Liver (tissue), 9 donors: Measurements from ENCODE around the gene GAS7. TPM values are rescaled to one million over a fixed set of nuclear protein-coding genes. Genes with fewer than 3 reads are reported as not detected.

Experiments used
- DNase-seq: peaks from one replicate; pipeline ENCODE4 v3.0.0-alpha.2; 2017; ENCODE audit warnings: low spot score
- H3K27ac ChIP-seq, 2 donors: one replicate each; pipeline ENCODE4 v1.7.0; 2013; ENCODE audit warnings: inconsistent platforms in 2 of 2, low read length in 2 of 2, control low read depth in 1 of 2, low read depth in 1 of 2, mild to moderate bottlenecking in 1 of 2
- H3K27me3 ChIP-seq, 4 donors: one replicate each; pipeline versions ENCODE4 v1.6.1 to v1.7.0; 2013; ENCODE audit warnings: low read length in 3 of 4, inconsistent platforms in 1 of 4, mild to moderate bottlenecking in 1 of 4, moderate library complexity in 1 of 4; ENCODE audit not compliant: control insufficient read depth in 4 of 4, insufficient read depth in 4 of 4
- H3K36me3 ChIP-seq, 4 donors: one replicate each; pipeline versions ENCODE4 v1.6.1 to v1.7.0; 2013; ENCODE audit warnings: low read length in 3 of 4, mild to moderate bottlenecking in 3 of 4, low read depth in 1 of 4, moderate library complexity in 1 of 4; ENCODE audit not compliant: control insufficient read depth in 4 of 4, insufficient read depth in 3 of 4
- H3K4me1 ChIP-seq, 4 donors: one replicate each; pipeline versions ENCODE4 v1.6.1 to v1.7.0; 2013; ENCODE audit warnings: low read length in 3 of 4, mild to moderate bottlenecking in 3 of 4, moderate library complexity in 1 of 4; ENCODE audit not compliant: control insufficient read depth in 4 of 4, insufficient read depth in 4 of 4
- H3K4me3 ChIP-seq, 3 donors: one replicate each; pipeline versions ENCODE4 v1.6.1 to v1.7.0; 2013; ENCODE audit warnings: low read length in 3 of 3, control low read depth in 1 of 3, low read depth in 1 of 3, mild to moderate bottlenecking in 1 of 3
- H3K9ac ChIP-seq, 2 donors: one replicate each; pipeline ENCODE4 v1.7.0; 2013; ENCODE audit warnings: low read length in 2 of 2, mild to moderate bottlenecking in 2 of 2, moderate library complexity in 2 of 2, control low read depth in 1 of 2, low read depth in 1 of 2
- H3K9me3 ChIP-seq, 4 donors: one replicate each; pipeline versions ENCODE4 v1.6.1 to v1.7.0; 2013; ENCODE audit warnings: low read length in 3 of 4; ENCODE audit not compliant: control insufficient read depth in 4 of 4
- EGR1 ChIP-seq, 2 donors: IDR thresholded peaks; 2 replicates each; pipeline ENCODE4 v1.6.1; 2016 to 2018; ENCODE audit warnings: antibody characterized with exemption in 2 of 2, low read depth in 2 of 2
- FOXA2 ChIP-seq: IDR thresholded peaks from 2 replicates; pipeline ENCODE4 v1.6.1; 2016; ENCODE audit warnings: antibody characterized with exemption
- GABPA ChIP-seq, 2 donors: IDR thresholded peaks in 1 of 2; conservative IDR thresholded peaks in 1 of 2; 2 replicates each; pipeline ENCODE4 v1.6.1; 2016; ENCODE audit warnings: antibody characterized with exemption in 2 of 2, mild to moderate bottlenecking in 1 of 2, moderate library complexity in 1 of 2
- HNF4A ChIP-seq, 2 donors: conservative IDR thresholded peaks; 2 replicates each; pipeline ENCODE4 v1.6.1; 2016; ENCODE audit warnings: antibody characterized with exemption in 2 of 2, mild to moderate bottlenecking in 2 of 2
- HNF4G ChIP-seq: IDR thresholded peaks from 2 replicates; pipeline ENCODE4 v1.6.1; 2016; ENCODE audit warnings: antibody characterized with exemption
- JUND ChIP-seq, 2 donors: IDR thresholded peaks; 2 replicates each; pipeline ENCODE4 v1.6.1; 2016; ENCODE audit warnings: antibody characterized with exemption in 2 of 2
- RXRA ChIP-seq, 2 donors: IDR thresholded peaks; 2 replicates each; pipeline ENCODE4 v1.6.1; 2017 to 2018; ENCODE audit warnings: antibody characterized with exemption in 2 of 2, mild to moderate bottlenecking in 1 of 2
- SP1 ChIP-seq: IDR thresholded peaks from 2 replicates; pipeline ENCODE4 v1.6.1; 2018; ENCODE audit warnings: antibody characterized with exemption, mild to moderate bottlenecking
- TAF1 ChIP-seq: conservative IDR thresholded peaks from 2 replicates; pipeline ENCODE4 v1.6.1; 2016; ENCODE audit warnings: antibody characterized with exemption, mild to moderate bottlenecking
- YY1 ChIP-seq: IDR thresholded peaks from 2 replicates; pipeline ENCODE4 v1.6.1; 2016; ENCODE audit warnings: antibody characterized with exemption, mild to moderate bottlenecking
- WGBS: extraction: QIAGEN DNeasy Blood & Tissue Kit; methylation state at CpG from one replicate; pipeline ENCODE4 v1.1.7; 2013; 5-methylcytosine and 5-hydroxymethylcytosine counted together
- polyA plus RNA-seq, 2 donors: library from polyadenylated mRNA; stranded (reverse) in 1 of 2; unstranded in 1 of 2; fragments of 200-250 nt in 1 of 2; fragments of >200 nt in 1 of 2; fragmentation: Nextera tagmentation in 1 of 2; extraction: Ambion mirVana in 1 of 2; gene quantifications; one replicate each; pipeline versions ENCODE4 v1.2.1 to v1.2.3, GENCODE V29; 2013 to 2015
- total RNA-seq, 2 donors: library from RNA; depleted of rRNA; stranded (reverse); fragments of >200 nt; gene quantifications; one replicate each; pipeline ENCODE4 v1.2.3, GENCODE V29; 2014
- TF ChIP-seq, protein P1 (sequence below): IDR thresholded peaks from 2 replicates; pipeline ENCODE4 v1.6.1; 2016; ENCODE audit warnings: antibody characterized with exemption
- TF ChIP-seq, protein P2 (sequence below): IDR thresholded peaks from 2 replicates; pipeline ENCODE4 v1.6.1; 2016; ENCODE audit warnings: antibody characterized with exemption
- TF ChIP-seq, protein P3 (sequence below): fragments of 150-350 bp; IDR thresholded peaks from 2 replicates; pipeline ENCODE4 v1.5.1; 2017; ENCODE audit warnings: improper control_type of control experiment, low read depth, low read length; ENCODE audit not compliant: missing input control
- TF ChIP-seq, protein P4 (sequence below): IDR thresholded peaks from 2 replicates; pipeline ENCODE4 v1.6.1; 2016; ENCODE audit warnings: antibody characterized with exemption
- donor health status: healthy.
- donor health status: healthy.
- donor health status: healthy.
- donor health status: healthy.
- donor health status: healthy.

The GAS7 gene
- total and polyA plus RNA-seq, 4 donors, result 0.79 to 6.1 (median 2.5) TPM

DNA sequence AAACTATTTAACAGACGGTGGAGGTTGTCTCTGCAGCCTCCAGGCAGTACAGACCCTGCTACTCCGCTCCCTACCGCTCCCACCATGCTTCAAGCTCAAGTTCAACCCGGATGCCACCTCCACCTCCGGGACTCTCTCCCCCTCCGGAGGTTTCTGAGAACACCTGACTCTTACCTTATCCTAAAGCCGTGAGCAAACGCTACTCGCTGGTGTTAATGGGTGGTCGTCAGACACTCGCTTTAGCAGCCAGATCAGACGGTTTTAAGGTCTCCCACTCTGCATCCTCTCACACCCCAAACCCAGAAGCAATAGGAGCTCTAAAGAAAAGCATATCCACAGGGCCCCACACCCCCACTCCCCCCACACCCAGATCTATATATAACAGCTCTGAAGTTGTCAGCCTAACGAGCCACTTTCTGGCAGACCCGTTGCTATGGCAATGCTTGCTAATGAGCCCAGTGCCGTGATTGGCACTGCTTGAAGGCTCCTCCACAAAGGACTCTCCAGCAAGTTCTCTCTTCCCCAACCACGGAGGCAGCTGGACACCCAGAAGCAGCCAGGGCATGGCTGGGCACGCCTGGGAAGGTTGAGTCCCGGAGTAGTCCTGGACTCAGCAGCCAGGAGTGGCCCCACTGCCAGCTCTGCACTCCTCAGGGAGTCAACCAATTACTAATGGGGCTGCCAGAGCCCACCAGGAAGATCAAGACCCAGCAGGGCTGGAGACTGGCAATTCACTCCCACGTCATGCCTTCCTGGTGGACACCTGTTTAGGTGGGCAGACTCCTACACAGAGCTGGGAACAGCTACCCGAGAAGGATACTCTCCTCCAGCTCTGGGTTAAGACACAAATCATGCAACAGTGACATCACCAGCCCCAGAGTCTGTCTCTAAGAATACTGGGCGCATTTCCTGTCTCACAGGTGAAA is 172.2 kb downstream of the GAS7 start:
- Histone ChIP-seq H3K27ac (no peak overlapping the region), H3K4me3 (no peak overlapping the region), H3K36me3 (no peaks in the 10 kb centered on the region), H3K27me3 (peaks cover 0 to 5% (median under 1%) of the 10 kb centered on the region in 4 donors), H3K4me1 (peaks cover 0 to 2% (median 0%) of the 10 kb centered on the region in 4 donors), H3K9me3 (no peaks in the 10 kb centered on the region), H3K9ac (no peak overlapping the region)
- no peak for TF ChIP-seq EGR1 (IDR thresholded peaks at IDR 0.05; ENCODE audit: low read depth in 2 of 2)
- no peak for TF ChIP-seq FOXA2
- TF ChIP-seq, protein P1, sequence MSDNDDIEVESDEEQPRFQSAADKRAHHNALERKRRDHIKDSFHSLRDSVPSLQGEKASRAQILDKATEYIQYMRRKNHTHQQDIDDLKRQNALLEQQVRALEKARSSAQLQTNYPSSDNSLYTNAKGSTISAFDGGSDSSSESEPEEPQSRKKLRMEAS, result no peak
- TF ChIP-seq JUND (IDR thresholded peaks at IDR 0.05), result no peak
- no peak for TF ChIP-seq TAF1
- TF ChIP-seq, protein P2, sequence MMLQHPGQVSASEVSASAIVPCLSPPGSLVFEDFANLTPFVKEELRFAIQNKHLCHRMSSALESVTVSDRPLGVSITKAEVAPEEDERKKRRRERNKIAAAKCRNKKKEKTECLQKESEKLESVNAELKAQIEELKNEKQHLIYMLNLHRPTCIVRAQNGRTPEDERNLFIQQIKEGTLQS, result no peak
- TF ChIP-seq GABPA (IDR thresholded peaks at IDR 0.05 in 1 of 2, conservative IDR thresholded peaks at IDR 0.05 in 1 of 2), result no peak
- no peak for TF ChIP-seq SP1
- no peak for TF ChIP-seq YY1
- TF ChIP-seq, protein P3, sequence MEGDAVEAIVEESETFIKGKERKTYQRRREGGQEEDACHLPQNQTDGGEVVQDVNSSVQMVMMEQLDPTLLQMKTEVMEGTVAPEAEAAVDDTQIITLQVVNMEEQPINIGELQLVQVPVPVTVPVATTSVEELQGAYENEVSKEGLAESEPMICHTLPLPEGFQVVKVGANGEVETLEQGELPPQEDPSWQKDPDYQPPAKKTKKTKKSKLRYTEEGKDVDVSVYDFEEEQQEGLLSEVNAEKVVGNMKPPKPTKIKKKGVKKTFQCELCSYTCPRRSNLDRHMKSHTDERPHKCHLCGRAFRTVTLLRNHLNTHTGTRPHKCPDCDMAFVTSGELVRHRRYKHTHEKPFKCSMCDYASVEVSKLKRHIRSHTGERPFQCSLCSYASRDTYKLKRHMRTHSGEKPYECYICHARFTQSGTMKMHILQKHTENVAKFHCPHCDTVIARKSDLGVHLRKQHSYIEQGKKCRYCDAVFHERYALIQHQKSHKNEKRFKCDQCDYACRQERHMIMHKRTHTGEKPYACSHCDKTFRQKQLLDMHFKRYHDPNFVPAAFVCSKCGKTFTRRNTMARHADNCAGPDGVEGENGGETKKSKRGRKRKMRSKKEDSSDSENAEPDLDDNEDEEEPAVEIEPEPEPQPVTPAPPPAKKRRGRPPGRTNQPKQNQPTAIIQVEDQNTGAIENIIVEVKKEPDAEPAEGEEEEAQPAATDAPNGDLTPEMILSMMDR, result no peak
- TF ChIP-seq, protein P4, sequence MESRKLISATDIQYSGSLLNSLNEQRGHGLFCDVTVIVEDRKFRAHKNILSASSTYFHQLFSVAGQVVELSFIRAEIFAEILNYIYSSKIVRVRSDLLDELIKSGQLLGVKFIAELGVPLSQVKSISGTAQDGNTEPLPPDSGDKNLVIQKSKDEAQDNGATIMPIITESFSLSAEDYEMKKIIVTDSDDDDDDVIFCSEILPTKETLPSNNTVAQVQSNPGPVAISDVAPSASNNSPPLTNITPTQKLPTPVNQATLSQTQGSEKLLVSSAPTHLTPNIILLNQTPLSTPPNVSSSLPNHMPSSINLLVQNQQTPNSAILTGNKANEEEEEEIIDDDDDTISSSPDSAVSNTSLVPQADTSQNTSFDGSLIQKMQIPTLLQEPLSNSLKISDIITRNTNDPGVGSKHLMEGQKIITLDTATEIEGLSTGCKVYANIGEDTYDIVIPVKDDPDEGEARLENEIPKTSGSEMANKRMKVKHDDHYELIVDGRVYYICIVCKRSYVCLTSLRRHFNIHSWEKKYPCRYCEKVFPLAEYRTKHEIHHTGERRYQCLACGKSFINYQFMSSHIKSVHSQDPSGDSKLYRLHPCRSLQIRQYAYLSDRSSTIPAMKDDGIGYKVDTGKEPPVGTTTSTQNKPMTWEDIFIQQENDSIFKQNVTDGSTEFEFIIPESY, result no peak
- TF ChIP-seq HNF4G, result no peak
- no peak for TF ChIP-seq HNF4A (conservative IDR thresholded peaks at IDR 0.05)
- no peak for DNase-seq
- WGBS, result 49% methylated on average over 21 of the region's 21 CpGs

DNA sequence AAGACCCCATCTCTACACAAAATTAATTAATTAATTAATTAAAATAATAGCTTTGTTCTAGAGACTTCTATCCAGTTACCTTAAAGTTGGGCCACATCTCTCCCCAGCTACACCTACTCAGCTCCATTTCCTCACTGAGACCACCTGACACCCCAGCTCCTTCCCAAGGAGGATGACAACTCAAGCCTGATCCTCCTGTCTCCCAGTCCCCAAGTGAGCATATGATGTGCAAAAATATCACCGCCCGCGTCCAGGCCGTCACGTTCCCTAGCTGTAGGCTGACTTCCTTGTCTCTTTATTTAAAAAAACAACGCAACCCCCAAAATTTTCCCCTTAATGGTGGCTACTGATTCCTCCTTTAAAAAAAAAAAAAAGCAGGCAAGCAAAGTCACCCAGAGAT is 173.2 kb downstream of the GAS7 start:
- no peak for DNase-seq
- Histone ChIP-seq H3K27ac (no peak overlapping the region), H3K4me3 (no peak overlapping the region), H3K4me1 (peaks cover 0 to 2% (median 0%) of the 10 kb centered on the region in 4 donors), H3K9me3 (no peaks in the 10 kb centered on the region), H3K27me3 (peaks cover 0 to 8% (median under 1%) of the 10 kb centered on the region in 4 donors), H3K9ac (no peak overlapping the region), H3K36me3 (no peaks in the 10 kb centered on the region)
- 93% methylated on average over 6 of the region's 6 CpGs for WGBS
- no peak for TF ChIP-seq RXRA (IDR thresholded peaks at IDR 0.05)
- TF ChIP-seq, protein P1, result no peak
- TF ChIP-seq, protein P3, result no peak
- no peak for TF ChIP-seq FOXA2
